ENCODE results near the gene AAK1. TPM values are rescaled to one million over a fixed set of nuclear protein-coding genes. Genes with fewer than 3 reads are reported as not detected.
"Not testable (repeated sequence)": the region's sequence is repeated elsewhere in the genome, so short reads cannot be mapped to it uniquely, and the experiment has no call there.

AAK1 gene
- polyA plus RNA-seq, 1 experiment, result 31.1 TPM

DNA sequence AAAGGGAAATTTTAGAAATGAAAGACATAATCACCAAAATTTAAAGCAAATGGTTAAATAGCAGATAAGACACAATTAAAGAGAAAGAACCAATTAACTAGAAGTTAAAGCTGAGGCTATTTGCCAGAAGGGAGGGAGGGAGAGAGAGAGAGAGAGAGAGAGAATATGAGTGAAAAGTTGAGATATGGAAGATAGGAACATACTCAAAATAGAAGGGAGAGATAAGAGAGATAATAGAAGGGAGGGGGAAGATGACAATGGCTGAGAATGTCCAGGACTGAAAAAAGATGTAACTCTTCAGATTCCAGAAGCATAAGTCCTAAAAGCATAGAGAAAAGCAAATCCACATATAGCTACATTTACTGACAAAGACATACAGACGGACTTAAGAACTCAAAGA lies 17.1 kb upstream of the AAK1 start:
- no peak for DNase-seq (ENCODE audit: low read depth, low spot score)
- Histone ChIP-seq H3K27ac (ENCODE audit: low read depth, low read length) (no peak overlapping the region), H3K9me3 (ENCODE audit: control insufficient read depth, insufficient read depth, low read length) (no peaks in the 10 kb centered on the region), H3K4me3 (ENCODE audit: low read depth, low read length) (no peak overlapping the region), H3K27me3 (ENCODE audit: control insufficient read depth, insufficient read depth, low read length) (no peaks in the 10 kb centered on the region)
- CTCF ChIA-PET, result interaction anchor here (1.0 kb wide), 1 partner anchor 54 kb away, joined by 12 read pairs; no protein-coding TSS in a partner anchor
- POLR2A ChIA-PET, result interaction anchor here (0.7 kb wide), 1 partner anchor 14 kb away, joined by 6 read pairs; no protein-coding TSS in a partner anchor
- no peak for TF ChIP-seq CTCF (IDR thresholded peaks at IDR 0.05; ENCODE audit: low read depth, low read length)

DNA sequence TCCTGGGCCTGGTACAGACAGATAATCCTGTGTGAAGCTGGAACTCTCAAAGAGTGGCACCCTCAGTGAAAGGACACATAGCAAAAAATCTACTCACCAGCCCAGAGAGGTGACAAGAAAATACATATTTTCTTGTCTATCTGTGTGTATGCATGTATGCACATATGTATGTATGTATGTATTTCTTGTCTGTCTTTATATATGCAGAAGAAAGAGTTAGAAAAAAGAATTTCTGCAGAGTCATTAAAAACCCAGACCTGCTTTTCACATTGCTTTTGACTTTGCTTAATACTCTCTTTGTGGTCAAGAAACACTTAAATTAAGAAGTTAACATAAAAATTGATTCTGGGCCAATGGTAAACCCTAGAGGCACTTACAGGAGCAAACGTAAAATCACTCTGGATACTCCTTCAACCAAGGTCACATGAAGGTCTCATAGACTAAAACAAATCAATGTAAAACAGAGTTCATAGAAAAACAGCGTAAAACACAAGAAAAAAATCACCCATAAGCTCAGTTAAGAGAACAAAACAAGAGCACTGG lies 16.5 kb upstream of the AAK1 start:
- H3K27me3 ChIP-seq (ENCODE audit: control insufficient read depth, insufficient read depth, low read length), result no peaks in the 10 kb centered on the region
- H3K4me3 ChIP-seq (ENCODE audit: low read depth, low read length), result no peak overlapping the region
- POLR2A ChIA-PET, result interaction anchor here (0.7 kb wide), 1 partner anchor 13 kb away, joined by 6 read pairs; no protein-coding TSS in a partner anchor
- H3K27ac ChIP-seq (ENCODE audit: low read depth, low read length), result no peak overlapping the region
- TF ChIP-seq CTCF (IDR thresholded peaks at IDR 0.05; ENCODE audit: low read depth, low read length), result no peak
- no peaks in the 10 kb centered on the region for H3K9me3 ChIP-seq (ENCODE audit: control insufficient read depth, insufficient read depth, low read length)
- CTCF ChIA-PET, result no interaction called here
- DNase-seq (ENCODE audit: low read depth, low spot score), result no peak

DNA sequence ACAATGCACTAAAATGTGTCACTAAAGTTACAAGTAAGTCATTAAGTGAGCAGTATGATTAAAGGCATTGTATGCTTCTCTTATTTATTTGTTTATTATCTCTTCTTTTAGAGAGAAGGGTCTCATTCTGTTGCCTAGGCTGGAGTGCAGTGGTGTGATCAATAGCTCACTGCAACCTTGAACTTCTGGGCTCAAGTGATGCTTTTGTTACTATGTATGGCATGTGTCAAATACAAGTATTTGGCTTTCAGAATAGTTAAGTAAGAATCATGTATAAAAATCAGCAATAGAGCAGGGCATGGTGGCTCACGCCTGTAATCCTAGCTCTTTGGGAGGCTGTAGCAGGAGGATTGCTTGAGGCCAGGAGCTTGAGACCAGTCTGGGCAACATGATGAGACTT lies 15.8 kb upstream of the AAK1 start:
- DNase-seq (ENCODE audit: low read depth, low spot score), result no peak
- H3K9me3 ChIP-seq (ENCODE audit: control insufficient read depth, insufficient read depth, low read length), result no peaks in the 10 kb centered on the region
- ChIA-PET CTCF (no interaction called here), POLR2A (no interaction called here)
- no peaks in the 10 kb centered on the region for H3K27me3 ChIP-seq (ENCODE audit: control insufficient read depth, insufficient read depth, low read length)
- TF ChIP-seq CTCF (IDR thresholded peaks at IDR 0.05; ENCODE audit: low read depth, low read length), result no peak
- no peak overlapping the region for H3K4me3 ChIP-seq (ENCODE audit: low read depth, low read length)
- no peak overlapping the region for H3K27ac ChIP-seq (ENCODE audit: low read depth, low read length)

DNA sequence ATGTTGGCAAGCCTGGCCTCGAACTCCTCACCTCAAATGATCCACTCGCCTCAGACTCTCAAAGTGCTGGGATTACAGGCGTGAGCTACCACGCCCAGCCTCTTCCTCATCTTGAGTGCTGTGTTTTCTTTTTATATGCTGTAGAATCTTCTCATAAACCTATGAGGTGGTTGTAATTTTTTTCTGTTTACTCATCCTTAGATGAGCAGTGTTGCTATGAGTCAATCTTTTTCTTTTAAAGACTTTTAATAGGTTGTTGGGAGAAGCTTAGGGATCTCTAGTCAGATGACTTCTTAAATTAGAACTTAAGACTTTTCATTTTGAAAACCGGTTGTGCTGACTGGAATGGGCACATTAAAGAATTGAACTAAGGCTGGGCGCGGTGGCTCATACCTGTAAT lies 8.7 kb upstream of the AAK1 start:
- POLR2A ChIA-PET, result interaction anchor here (1.4 kb wide), 1 partner anchor 8 kb away, joined by 10 read pairs; the partner anchor contains the start of gene AAK1
- no peaks in the 10 kb centered on the region for H3K27me3 ChIP-seq (ENCODE audit: control insufficient read depth, insufficient read depth, low read length)
- DNase-seq (ENCODE audit: low read depth, low spot score), result peak; percentile 55
- CTCF ChIA-PET, result no interaction called here
- H3K27ac ChIP-seq (ENCODE audit: low read depth, low read length), result peak overlapping the region; percentile 81
- H3K4me3 ChIP-seq (ENCODE audit: low read depth, low read length), result no peak overlapping the region
- TF ChIP-seq CTCF (IDR thresholded peaks at IDR 0.05; ENCODE audit: low read depth, low read length), result no peak
- no peaks in the 10 kb centered on the region for H3K9me3 ChIP-seq (ENCODE audit: control insufficient read depth, insufficient read depth, low read length)

GRCh38 chr2:69647196-69647595 lies 3.7 kb upstream of the AAK1 start:
- not testable (repeated sequence) for H3K27ac ChIP-seq (ENCODE audit: low read depth, low read length); H3K4me3 ChIP-seq (ENCODE audit: low read depth, low read length); H3K9me3 ChIP-seq (ENCODE audit: control insufficient read depth, insufficient read depth, low read length); H3K27me3 ChIP-seq (ENCODE audit: control insufficient read depth, insufficient read depth, low read length); DNase-seq (ENCODE audit: low read depth, low spot score)
- ChIA-PET CTCF (interaction anchor here (0.6 kb wide), 1 partner anchor 16 kb away, joined by 3 read pairs; no protein-coding TSS in a partner anchor), POLR2A (interaction anchor here (0.6 kb wide), 1 partner anchor 13 kb away, joined by 6 read pairs; no protein-coding TSS in a partner anchor)
